Esophagus squamous epithelium (tissue), 4 donors: ENCODE data around the gene ATF2.

Experiments
- CTCF ChIP-seq, 6 experiments: fragments of 450-650 bp in 4 of 6; fragments of 200-600 bp in 2 of 6; sonication (generic) in 2 of 6; IDR thresholded peaks; one replicate each; pipeline ENCODE4 v1.5.1; 2016 to 2019; ENCODE audit warnings: antibody characterized with exemption in 6 of 6, mild to moderate bottlenecking in 4 of 6, moderate library complexity in 4 of 6
- POLR2A ChIP-seq, 4 donors: fragments of 450-650 bp; IDR thresholded peaks; one replicate each; pipeline ENCODE4 v1.6.1; 2017; ENCODE audit warnings: antibody characterized with exemption in 4 of 4, mild to moderate bottlenecking in 4 of 4, moderate library complexity in 3 of 4

GRCh38 chr2:175025946-175026345, 142.1 kb downstream of the ATF2 start:
- TF ChIP-seq CTCF (IDR thresholded peaks at IDR 0.05) = no peak
- no peak for TF ChIP-seq POLR2A (IDR thresholded peaks at IDR 0.05)
